K562 (cell line): ENCODE measurements around the gene RNF11. TPM values are rescaled to one million over a fixed set of nuclear protein-coding genes. Genes with fewer than 3 reads are reported as not detected.

ENCODE experiments used
- ARID1B ChIP-seq: fragments of 450-650 bp; IDR thresholded peaks from 2 replicates; pipeline ENCODE4 v1.6.1; 2016; ENCODE audit warnings: antibody characterized with exemption, mild to moderate bottlenecking, inconsistent platforms
- E2F8 ChIP-seq: fragments of 450-650 bp; IDR thresholded peaks from 2 replicates; pipeline ENCODE4 v1.7.1; 2018; ENCODE audit warnings: mild to moderate bottlenecking, low read depth; ENCODE audit not compliant: partially characterized antibody
- HDAC1 ChIP-seq, 2 experiments: fragments of 450-650 bp; IDR thresholded peaks; 2 replicates each; pipeline ENCODE4 v1.6.1; 2016 to 2017; ENCODE audit warnings: inconsistent platforms in 1 of 2, mild to moderate bottlenecking in 1 of 2, moderate library complexity in 1 of 2
- HMG20B ChIP-seq: fragments of 250-450 bp; sonication (Bioruptor Pico); IDR thresholded peaks from 2 replicates; pipeline ENCODE4 v1.5.0; 2021; ENCODE audit warnings: mild to moderate bottlenecking
- HNRNPK ChIP-seq: fragments of 200-400 bp; formaldehyde crosslinking; IDR thresholded peaks from one replicate; pipeline ENCODE4 v1.6.1; 2018; ENCODE audit warnings: mild to moderate bottlenecking, low read depth, low read length; ENCODE audit not compliant: poor library complexity, severe bottlenecking
- KDM2B ChIP-seq: fragments of 250-450 bp; sonication (Bioruptor Pico); IDR thresholded peaks from 2 replicates; pipeline ENCODE4 v1.8.0; 2021; ENCODE audit warnings: mild to moderate bottlenecking, moderate library complexity
- NFATC3 ChIP-seq: fragments of 450-650 bp; IDR thresholded peaks from 2 replicates; pipeline ENCODE4 v1.6.1; 2017; ENCODE audit warnings: mild to moderate bottlenecking
- TCF3 ChIP-seq: sonication (generic); formaldehyde crosslinking; IDR thresholded peaks from 2 replicates; pipeline ENCODE4 v1.4.0; 2020; ENCODE audit warnings: mild to moderate bottlenecking, missing genetic modification reagents
- USF1 ChIP-seq: sonication (generic); formaldehyde crosslinking; IDR thresholded peaks from 2 replicates; pipeline ENCODE4 v1.9.0; 2022; ENCODE audit warnings: mild to moderate bottlenecking, missing genetic modification reagents
- ZBTB43 ChIP-seq: sonication (generic); formaldehyde crosslinking; IDR thresholded peaks from 2 replicates; pipeline ENCODE4 v1.8.0; 2023; ENCODE audit warnings: mild to moderate bottlenecking, missing genetic modification reagents
- ZBTB9 ChIP-seq: fragments of 450-650 bp; formaldehyde crosslinking; IDR thresholded peaks from 2 replicates; pipeline ENCODE4 v1.4.0; 2020; ENCODE audit warnings: mild to moderate bottlenecking, moderate library complexity
- ZNF398 ChIP-seq: fragments of 250-450 bp; sonication (Bioruptor Pico); IDR thresholded peaks from 2 replicates; pipeline ENCODE4 v1.8.0; 2021; ENCODE audit warnings: moderate library complexity, mild to moderate bottlenecking, inconsistent platforms
- polyA plus RNA-seq, 8 experiments: library from polyadenylated mRNA; depleted of rRNA in 4 of 8; stranded (reverse) in 5 of 8; unstranded in 3 of 8; fragments of >200 nt; fragmentation: Nextera tagmentation in 2 of 8; fragmentation: Illumina TruSeq in 1 of 8; extraction: Ambion mirVana in 2 of 8; extraction: Trizol in 1 of 8; gene quantifications; 2 replicates each; pipeline versions ENCODE4 v1.2.1 to v1.2.3, GENCODE V29; 2011 to 2014; ENCODE audit warnings: inconsistent platforms in 1 of 8, missing spikeins in 1 of 8
- total RNA-seq, 7 experiments: library from RNA; depleted of rRNA in 6 of 7; stranded (reverse); fragments of >200 nt in 6 of 7; fragmentation: Illumina TruSeq in 2 of 7; extraction: Trizol in 2 of 7; gene quantifications; 2 replicates each; pipeline versions ENCODE4 v1.2.1 to v1.2.3, GENCODE V29; 2011 to 2021; ENCODE audit warnings: low replicate concordance in 1 of 7
- TF ChIP-seq, protein P1 (sequence below): fragments of 450-650 bp; formaldehyde crosslinking; IDR thresholded peaks from 2 replicates; pipeline ENCODE4 v1.4.0; 2020; ENCODE audit warnings: mild to moderate bottlenecking, mixed read lengths
- TF ChIP-seq, protein P2 (sequence below): fragments of 250-450 bp; sonication (Bioruptor Pico); IDR thresholded peaks from 2 replicates; pipeline ENCODE4 v1.5.0; 2021; ENCODE audit warnings: mild to moderate bottlenecking, borderline replicate concordance

Gene RNF11
- total and polyA plus RNA-seq, 9 of the 15 experiments (the other 6 are each of a cell fraction or from before 2014, with no cell fraction given) = 5.7 to 34.3 (median 23.1) TPM

DNA sequence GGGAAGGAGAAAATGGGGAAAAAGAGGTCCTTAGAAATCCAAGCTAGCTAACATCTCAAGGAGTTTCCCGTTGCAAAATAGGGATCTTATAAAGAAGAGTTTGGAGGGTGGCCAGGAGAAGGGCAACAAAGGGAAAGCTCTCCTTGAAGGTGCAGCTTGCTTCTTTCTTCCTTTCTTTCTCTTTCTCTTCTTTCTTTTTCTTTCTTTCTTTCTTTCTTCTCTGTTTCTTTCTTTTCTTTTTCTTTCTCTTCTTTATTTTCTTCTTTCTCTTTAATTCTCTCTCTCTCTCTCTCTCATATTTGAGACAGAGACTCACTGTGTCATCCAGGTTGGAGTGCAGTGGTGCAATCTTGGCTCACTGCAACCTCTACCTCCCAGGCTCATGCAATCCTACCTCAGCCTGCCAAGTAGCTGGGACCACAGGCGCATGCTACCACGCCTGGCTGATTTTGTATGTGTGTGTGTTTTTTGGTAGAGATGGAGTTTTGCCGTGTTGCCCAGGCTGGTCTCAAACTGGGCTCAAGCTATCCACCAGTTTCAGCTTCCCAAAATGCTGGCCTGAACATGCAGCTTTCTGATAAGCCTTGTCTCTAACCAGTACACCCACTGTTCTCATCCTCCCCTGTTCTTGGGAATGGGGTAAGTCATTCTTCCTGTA is 44.4 kb downstream of the RNF11 start (continued):
- TF ChIP-seq E2F8 = no peak
- TF ChIP-seq HDAC1 (IDR thresholded peaks at IDR 0.05) = no peak
- TF ChIP-seq KDM2B (CRISPR knock-in tag) = no peak
- TF ChIP-seq HMG20B = no peak
- TF ChIP-seq ARID1B = peak; percentile 66
- no peak for TF ChIP-seq ZBTB9 (CRISPR knock-in tag)
- peak; percentile 77 for TF ChIP-seq TCF3 (CRISPR knock-in tag)
- TF ChIP-seq, protein P1, sequence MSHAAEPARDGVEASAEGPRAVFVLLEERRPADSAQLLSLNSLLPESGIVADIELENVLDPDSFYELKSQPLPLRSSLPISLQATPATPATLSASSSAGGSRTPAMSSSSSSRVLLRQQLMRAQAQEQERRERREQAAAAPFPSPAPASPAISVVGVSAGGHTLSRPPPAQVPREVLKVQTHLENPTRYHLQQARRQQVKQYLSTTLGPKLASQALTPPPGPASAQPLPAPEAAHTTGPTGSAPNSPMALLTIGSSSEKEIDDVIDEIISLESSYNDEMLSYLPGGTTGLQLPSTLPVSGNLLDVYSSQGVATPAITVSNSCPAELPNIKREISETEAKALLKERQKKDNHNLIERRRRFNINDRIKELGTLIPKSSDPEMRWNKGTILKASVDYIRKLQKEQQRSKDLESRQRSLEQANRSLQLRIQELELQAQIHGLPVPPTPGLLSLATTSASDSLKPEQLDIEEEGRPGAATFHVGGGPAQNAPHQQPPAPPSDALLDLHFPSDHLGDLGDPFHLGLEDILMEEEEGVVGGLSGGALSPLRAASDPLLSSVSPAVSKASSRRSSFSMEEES (CRISPR knock-in tag) = no peak
- no peak for TF ChIP-seq HNRNPK
- 0 out of 2 replicates have a peak, but pooled peaks have one; percentile 8 for TF ChIP-seq USF1 (CRISPR knock-in tag)
- TF ChIP-seq, protein P2, sequence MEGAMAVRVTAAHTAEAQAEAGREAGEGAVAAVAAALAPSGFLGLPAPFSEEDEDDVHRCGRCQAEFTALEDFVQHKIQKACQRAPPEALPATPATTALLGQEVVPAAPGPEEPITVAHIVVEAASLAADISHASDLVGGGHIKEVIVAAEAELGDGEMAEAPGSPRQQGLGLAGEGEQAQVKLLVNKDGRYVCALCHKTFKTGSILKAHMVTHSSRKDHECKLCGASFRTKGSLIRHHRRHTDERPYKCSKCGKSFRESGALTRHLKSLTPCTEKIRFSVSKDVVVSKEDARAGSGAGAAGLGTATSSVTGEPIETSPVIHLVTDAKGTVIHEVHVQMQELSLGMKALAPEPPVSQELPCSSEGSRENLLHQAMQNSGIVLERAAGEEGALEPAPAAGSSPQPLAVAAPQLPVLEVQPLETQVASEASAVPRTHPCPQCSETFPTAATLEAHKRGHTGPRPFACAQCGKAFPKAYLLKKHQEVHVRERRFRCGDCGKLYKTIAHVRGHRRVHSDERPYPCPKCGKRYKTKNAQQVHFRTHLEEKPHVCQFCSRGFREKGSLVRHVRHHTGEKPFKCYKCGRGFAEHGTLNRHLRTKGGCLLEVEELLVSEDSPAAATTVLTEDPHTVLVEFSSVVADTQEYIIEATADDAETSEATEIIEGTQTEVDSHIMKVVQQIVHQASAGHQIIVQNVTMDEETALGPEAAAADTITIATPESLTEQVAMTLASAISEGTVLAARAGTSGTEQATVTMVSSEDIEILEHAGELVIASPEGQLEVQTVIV = no peak
- TF ChIP-seq ZBTB43 (CRISPR knock-in tag) = no peak
- no peak for TF ChIP-seq NFATC3
- TF ChIP-seq ZNF398 (CRISPR knock-in tag) = no peak
